GM21526 (cell line): ENCODE results near the gene KCNJ16.
"Not testable (repeated sequence)": the region's sequence is repeated elsewhere in the genome, so short reads cannot be mapped to it uniquely, and the experiment has no call there.

ENCODE experiments used
- ATAC-seq: cut with Tn5 transposase; IDR thresholded peaks from one replicate; pipeline ENCODE4 v1.9.1; 2021; ENCODE audit warnings: moderate library complexity; ENCODE audit not compliant: unreplicated experiment, low FRiP score

KCNJ16 gene

GRCh38 chr17:70074956-70075355 is at the start of gene KCNJ16:
Gene KCNJ16, plus strand, starts transcription at chr17:70075225. Its CDS starts 56,863 bp downstream, at chr17:70132088.
- ATAC-seq: no peak

DNA sequence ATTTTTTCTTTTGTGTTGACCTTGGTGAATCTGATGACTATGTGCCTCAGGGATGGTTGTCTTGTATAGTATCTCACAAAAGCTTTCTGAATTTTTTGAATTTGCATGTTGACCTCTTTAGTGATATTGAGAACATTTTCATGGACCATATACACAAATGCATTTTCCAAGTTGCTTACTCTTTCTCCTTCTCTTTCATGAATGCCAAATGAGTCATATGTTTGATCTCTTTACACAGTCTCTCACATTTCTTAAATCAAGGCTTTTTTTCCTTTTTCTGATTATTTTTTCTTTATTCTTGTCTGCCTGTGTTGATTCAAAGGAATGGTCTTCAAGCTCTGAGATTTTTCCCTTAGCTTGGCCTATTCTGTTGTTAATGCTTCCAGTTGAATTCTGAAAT is 46.6 kb upstream of the KCNJ16 start:
- ATAC-seq: no peak

DNA sequence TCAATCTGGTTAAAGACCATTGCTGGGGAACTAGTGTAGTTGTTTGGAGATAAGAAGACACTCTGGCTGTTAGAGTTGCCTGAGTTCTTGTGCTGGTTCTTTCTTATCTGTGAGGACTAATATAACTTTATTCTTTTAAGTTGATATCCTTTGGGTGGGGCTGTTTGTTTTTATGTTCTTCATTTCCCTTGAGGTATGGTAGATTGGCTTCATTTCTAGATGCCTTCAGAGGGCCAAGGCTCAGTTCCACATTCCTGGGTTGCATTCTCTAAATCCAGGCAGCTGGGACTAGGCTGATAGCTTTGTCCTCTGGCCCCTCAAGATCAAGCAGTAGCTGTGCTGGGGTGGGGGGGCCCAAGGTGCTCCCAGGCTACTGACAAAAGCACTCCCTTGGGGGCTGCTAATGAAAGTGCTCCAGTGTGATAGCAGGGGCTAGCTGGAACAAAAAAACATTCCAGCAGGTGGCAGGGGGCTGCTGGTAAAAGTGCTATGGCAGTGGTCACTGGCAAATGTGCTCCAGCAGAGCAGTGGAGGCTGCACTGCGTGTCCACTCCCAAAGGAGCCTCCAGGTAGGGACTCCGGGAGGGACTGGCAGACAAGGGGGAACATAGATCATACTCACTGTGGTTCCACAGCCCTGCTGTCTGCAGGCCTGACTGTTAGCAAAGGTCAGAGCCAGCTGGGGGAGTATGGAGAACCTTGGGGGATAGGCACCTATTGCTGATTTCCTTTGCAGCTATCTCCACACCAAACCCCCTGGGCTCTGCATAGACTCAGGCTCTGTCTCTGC is 45.9 kb upstream of the KCNJ16 start:
- ATAC-seq: no peak

DNA sequence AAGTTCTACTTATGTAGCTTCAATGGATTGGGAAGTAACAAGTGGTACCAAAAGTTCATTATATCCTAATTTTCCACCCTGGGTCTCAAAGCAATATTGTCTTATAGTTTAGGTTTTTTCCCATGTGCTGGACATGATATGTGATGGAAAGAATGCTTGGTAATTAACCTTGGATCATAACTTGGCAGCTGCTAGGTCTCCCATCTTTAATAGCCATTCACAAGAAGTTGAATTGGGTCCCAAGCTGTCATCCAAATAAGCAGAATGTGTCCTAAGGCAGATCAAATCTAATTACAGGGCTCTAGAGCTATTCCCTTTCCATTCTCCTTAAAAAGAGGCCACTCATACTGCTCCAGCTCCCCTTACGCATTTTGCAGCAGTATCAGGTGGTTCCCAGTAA is 44.7 kb upstream of the KCNJ16 start:
- no peak for ATAC-seq

- ATAC-seq: no peak
These were observed 43.7 kb upstream of the KCNJ16 start for GRCh38 chr17:70031341-70031740.

DNA sequence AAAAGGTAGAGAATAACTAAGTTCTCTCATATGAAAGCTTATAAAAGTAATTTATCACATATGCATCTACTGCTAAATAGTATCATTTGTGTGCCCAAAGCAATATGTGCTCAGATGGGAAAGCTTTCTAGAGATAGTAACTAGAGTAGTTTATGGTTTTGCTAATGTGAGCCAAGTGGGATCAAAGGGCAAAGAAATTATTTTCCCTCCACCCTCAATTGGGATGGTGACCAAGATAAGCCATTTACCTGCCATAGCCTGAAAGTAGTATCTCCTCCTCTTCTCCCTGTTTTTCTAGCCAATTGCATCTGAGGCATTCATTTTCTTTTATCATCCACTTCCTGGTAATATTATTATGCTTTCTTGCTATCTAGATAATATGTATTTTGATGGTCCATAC is 41.9 kb upstream of the KCNJ16 start:
- ATAC-seq: no peak

GRCh38 chr17:70034158-70034557 is 40.9 kb upstream of the KCNJ16 start:
- no peak for ATAC-seq

GRCh38 chr17:70037498-70037897 is 37.5 kb upstream of the KCNJ16 start:
- no peak for ATAC-seq

- no peak for ATAC-seq
These were observed 34.7 kb upstream of the KCNJ16 start for GRCh38 chr17:70040336-70040735.

- ATAC-seq: no peak
These were observed 34.0 kb upstream of the KCNJ16 start for GRCh38 chr17:70041061-70041460.

DNA sequence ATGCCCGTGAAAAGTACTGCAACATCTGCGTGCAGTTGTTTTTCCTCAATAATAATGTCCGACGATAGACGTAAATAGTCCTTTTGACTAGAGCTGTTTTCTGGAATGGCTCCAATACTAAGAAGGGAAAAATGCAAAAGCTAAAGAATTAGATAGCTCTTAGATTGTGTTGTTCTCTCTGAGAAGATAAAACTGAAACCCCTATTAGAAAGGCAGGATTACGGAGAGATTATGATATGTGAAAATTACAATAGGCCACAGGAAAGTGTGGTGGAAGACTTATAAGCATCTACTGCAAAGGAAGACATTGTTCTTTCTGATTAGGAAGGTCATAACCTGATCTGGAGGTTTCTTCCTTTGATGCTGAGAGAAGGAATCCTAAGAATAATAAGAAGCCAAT is 33.5 kb upstream of the KCNJ16 start:
- ATAC-seq: no peak

- ATAC-seq: not testable (repeated sequence)
These were observed 29.2 kb upstream of the KCNJ16 start for GRCh38 chr17:70045780-70046179.

DNA sequence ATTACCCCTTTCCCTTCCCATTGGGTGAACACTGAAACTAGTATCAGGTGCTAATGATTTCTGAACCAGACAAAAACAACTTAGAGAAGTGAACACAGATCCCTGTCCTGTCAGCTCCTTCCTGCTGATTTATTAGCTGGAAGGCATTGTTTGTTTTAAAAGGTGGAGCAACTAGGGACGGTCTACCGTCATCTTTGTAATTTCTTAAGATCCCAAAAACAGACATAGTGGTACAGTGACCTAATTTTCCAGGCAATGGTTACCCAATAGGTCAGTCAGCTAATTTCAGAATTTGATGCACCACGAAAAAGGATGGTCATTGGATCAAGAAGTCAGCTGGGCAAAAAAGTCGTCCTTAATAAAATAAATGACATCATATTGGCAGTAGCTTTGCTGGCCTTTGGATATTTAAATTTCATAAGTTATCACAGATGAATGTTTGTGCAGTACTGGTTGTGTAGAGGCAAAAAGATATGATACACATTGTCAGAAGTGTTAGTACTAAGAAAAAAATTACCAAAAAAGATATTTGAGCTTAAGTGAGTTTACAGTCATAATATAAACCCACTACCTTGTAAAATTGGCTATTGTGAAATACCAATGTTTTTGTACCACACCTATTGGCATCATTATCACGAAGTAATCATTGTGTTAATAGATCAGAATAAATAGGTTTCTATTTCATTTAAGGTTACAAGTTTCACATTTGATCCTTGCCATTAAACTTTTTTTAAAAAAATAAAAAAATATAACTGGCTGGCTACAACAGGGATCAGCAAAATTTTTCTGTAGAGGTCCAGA is 27.2 kb upstream of the KCNJ16 start:
- ATAC-seq: no peak

DNA sequence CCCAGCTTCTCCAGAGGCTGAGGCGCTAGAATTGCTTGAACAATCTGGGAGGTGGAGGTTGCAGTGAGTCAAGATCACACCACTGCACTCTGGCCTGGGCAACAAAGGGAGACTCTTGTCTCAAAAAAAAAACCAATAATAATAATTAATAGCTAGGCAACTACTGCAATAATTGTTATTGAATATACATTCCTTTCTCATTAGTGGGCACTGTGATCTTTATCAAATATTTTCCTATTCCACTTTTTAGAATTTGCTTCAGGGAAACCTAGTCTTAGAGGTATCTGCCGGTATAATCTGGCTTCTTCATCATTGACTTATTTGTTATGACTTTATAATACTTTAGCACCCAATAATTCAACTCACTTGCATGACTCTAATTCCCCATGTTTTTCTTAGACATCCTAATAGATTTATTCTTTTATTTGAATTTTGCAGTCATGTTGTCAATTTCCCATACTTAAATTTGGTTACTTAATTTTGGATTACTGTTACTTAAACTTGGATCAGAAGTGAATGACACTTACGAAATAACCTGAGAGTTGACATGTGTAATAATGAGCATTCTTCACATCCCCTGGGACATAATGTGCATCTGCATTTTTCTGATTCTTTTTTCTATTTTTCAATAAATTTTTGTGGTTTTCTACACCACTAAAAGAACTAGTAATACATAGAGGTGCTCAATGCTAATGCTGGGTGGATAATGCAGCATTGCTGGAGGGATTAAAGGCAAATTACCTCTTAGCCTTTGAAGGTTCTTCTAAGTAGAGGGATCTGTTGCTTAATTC is 25.0 kb upstream of the KCNJ16 start:
- ATAC-seq: no peak

DNA sequence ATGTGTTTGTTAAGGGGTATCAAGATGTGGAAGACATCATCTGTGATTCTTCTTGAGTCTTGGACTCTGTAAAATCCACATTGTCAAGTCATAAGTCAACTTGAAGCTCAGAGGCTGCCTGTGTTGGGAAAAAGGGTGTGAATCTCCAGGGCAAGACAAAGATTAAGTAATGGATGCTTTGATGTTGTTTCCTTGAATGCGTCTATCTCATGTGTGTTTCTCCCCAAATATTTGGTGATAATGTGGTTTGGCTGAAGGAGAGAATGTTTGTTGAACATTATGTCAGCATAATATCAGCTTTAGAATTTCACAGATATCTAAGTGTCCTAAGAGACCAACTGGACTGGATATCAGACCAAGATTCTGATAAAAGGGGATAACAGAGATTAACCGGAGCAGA is 24.1 kb upstream of the KCNJ16 start:
- no peak for ATAC-seq

DNA sequence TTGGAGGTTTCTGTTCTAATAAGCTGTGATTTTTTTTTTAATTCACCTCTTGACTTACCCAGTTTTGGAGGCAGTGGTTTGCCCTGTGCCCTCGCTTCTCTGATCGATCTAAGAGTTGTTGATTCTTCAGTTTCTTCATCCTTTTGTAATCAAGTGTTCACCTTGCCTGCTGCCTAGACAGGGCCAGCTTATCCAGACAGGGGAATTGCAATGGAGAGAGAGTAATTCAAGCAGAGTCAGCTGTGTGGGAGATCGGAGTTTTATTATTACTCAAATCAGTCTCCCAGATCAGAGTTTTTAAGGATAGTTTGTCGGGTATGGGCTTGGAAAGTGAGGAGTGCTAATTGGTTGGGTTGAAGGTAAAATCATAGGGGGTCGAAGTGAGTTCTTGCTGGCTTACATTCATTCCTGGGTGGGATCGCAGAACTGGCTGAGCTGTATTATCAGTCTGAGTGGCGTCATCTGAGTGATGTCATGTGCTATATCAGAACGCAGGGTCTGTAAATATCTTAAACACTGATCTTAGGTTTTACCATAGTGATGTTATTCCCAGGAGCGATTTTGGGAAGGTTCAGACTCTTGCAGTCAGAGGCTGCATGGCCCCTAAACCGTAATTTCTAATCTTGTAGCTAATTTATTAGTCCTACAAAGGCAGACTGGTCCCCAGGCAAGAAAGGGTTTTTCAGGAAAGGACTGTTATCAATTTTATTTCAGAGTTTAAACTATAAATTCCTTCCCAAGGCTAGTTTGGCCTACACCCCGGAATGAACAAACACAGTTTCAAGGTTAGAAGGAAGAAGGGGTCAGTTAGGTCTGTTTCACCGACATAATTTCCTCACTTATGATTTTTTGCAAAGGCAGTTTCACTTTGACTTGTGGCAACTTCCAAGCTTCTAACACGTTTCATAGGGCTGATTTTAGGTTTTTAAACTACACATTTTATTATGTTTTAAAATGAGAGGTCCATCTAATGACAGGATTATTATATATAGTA is 21.5 kb upstream of the KCNJ16 start:
- no peak for ATAC-seq

DNA sequence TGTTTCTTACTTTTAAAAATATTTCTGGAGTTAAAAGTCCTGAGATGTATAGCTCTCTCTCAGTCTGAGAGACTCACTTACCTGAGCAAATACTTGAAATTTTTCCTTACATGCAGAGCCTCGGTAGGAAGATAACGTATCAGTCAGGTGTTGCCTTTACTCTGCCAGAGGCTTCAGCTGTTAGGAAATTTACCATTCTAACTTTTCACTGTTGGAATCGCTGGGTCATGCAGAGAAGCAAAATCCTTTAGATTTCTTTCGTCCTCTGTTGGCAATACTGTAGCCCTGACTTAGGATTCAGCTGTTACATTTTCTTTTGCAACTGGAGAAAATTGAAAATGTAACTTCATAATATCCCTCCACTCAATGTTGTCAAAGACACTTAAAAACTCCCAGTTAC is 20.0 kb upstream of the KCNJ16 start:
- ATAC-seq: no peak

DNA sequence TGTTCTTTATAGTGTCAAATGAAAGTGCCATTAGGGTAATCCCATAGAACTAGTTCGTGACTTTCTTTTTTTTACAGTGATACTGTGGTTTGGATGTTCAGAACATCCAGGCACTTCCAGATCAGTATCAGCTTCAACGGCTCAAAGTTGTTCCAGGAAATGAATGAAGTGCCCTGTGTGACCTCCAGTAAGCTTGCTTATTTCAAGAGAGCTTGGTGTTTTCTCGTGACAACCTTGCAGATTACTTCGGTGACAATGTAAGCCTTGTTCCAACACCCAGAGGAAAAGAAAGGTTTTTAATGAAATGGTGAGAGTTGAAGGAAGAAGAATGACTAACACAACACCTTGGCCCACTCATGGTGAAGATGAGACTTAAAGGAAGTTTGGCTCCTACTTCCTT is 16.0 kb upstream of the KCNJ16 start:
- ATAC-seq: no peak

GRCh38 chr17:70059649-70060048 is 15.4 kb upstream of the KCNJ16 start:
- no peak for ATAC-seq

DNA sequence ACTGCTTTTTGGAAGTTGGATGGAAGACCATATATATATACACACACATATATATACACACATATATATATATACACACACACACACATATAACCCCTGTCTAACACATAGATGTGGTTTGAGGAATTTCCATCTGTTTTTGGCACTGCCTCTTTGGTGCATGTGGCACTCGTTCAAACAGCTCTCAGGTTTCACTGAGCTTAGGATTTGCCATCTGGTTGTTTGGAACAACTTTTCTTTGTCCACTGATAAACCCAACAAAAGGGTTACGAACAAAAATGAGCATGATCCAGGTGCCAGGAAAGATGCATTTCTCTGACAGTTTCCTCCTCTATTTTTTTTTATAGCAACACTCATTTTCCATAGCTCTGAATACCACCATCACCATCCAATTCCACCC is 14.6 kb upstream of the KCNJ16 start:
- ATAC-seq: no peak
